ENCODE results near the gene ZNF32.
"Not testable (repeated sequence)": the region's sequence is repeated elsewhere in the genome, so short reads cannot be mapped to it uniquely, and the experiment has no call there.

The ZNF32 gene

DNA sequence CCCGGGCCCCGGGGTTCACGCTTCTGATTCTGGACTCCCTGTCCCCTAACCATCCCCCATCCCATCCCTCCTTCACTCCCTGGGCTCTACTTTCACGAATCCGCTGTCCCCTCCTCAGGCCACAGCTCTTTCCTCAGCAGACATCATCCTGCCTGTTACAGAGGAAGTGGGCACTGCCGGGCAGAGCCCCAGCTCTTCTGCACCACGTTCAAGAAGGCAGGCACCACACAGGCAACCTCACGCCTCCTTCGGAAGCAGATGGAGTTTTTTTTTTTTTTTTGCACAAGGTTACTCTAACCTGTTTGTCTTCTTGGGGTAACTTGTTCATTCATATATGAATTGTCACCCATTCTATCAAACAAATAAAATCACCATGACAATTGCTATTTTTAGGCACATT lies 17.9 kb upstream of the ZNF32 start:
- WGBS: 95% methylated on average over 9 of the region's 9 CpGs
- Histone ChIP-seq H3K36me3 (ENCODE audit: insufficient read depth, low read length) (no peaks in the 10 kb centered on the region), H3K27me3 (ENCODE audit: insufficient read depth, low read length) (0 out of 2 replicates have a peak, but pooled peaks cover 4% of the 10 kb centered on the region)

DNA sequence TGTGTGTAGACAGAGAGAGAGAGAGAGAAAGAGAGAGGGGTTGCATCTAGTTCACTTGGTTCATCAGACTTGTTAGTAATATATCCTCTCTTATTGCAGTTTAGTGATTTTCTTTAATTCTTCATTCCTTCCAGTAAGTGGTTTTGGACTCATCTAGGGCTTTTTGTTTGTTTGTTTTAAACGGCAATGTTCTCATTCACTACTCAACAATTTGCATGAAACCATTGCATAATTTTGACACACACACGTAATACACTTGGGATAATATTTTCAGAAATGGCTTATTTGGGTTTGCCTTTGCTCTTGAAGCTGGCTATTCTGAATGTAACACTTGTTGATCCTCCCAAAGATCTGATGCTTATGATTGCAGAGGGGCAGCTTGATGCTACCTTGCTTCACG lies 16.4 kb upstream of the ZNF32 start:
- 100% methylated on average over 1 of the region's 3 CpGs for WGBS

More for the DNA sequence above, 17.9 kb upstream of the ZNF32 start:
- Histone ChIP-seq H3K27ac (ENCODE audit: low read depth, low read length) (no peak overlapping the region), H3K4me1 (ENCODE audit: insufficient read depth, low read length) (no peaks in the 10 kb centered on the region), H3K9me3 (ENCODE audit: insufficient read depth, low read depth, low read length) (no peaks in the 10 kb centered on the region), H3K9ac (ENCODE audit: low read depth, low read length) (no peak overlapping the region), H3K4me3 (ENCODE audit: low read length) (no peak overlapping the region)

DNA sequence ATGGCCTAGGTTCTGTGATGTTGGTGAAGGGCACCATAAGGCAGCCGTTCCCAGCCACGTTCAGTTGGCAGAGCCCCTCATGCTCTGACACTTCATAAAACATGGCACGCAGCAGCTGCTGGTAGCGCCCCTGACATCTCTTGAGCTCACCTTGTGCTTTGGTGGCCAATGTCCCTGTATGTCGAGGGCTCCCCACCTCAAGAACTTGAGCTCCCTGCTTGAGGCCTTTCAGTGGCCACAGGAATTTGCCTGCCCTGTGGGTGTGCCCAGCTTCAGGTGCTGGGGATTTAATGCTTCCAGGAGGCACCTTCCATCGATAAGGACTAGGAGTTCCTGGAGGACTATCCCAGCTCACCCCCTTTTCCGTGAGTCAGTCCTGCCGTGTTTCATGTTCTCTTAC lies 9.5 kb upstream of the ZNF32 start:
- Histone ChIP-seq H3K27me3 (ENCODE audit: insufficient read depth, low read length) (no peaks in the 10 kb centered on the region), H3K27ac (ENCODE audit: low read depth, low read length) (no peak overlapping the region), H3K4me1 (ENCODE audit: insufficient read depth, low read length) (no peaks in the 10 kb centered on the region), H3K9ac (ENCODE audit: low read depth, low read length) (no peak overlapping the region), H3K9me3 (ENCODE audit: insufficient read depth, low read depth, low read length) (no peaks in the 10 kb centered on the region), H3K36me3 (ENCODE audit: insufficient read depth, low read length) (no peaks in the 10 kb centered on the region), H3K4me3 (ENCODE audit: low read length) (no peak overlapping the region)
- WGBS: 93% methylated on average over 8 of the region's 8 CpGs

More for the DNA sequence above, 16.4 kb upstream of the ZNF32 start:
- Histone ChIP-seq H3K4me3 (ENCODE audit: low read length) (no peak overlapping the region), H3K36me3 (ENCODE audit: insufficient read depth, low read length) (no peaks in the 10 kb centered on the region), H3K27me3 (ENCODE audit: insufficient read depth, low read length) (no peaks in the 10 kb centered on the region), H3K4me1 (ENCODE audit: insufficient read depth, low read length) (no peaks in the 10 kb centered on the region), H3K27ac (ENCODE audit: low read depth, low read length) (no peak overlapping the region), H3K9ac (ENCODE audit: low read depth, low read length) (no peak overlapping the region), H3K9me3 (ENCODE audit: insufficient read depth, low read depth, low read length) (no peaks in the 10 kb centered on the region)

DNA sequence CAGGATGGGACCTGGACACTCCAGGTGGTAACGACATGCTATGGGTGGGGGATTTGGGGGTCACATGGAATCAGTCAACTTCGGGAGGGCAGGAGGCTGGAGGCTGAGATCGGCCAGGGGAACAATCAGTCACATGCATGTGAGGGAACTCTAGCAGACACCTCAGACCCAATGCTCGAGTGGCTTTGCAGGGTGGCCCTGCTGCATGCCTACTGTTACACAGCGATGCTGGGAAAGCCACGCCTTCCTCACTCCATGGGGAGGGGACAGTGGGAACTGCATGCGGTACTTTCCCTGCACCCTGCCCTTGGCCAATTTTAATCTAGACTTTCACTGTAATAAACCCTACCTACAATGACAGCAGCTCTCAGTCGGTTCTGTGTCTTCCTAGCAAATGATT lies 6.6 kb upstream of the ZNF32 start:
- peaks cover 6% of the 10 kb centered on the region for H3K27me3 ChIP-seq (ENCODE audit: insufficient read depth, low read length)
- WGBS: 84% methylated on average over 8 of the region's 8 CpGs
- H3K4me1 ChIP-seq (ENCODE audit: insufficient read depth, low read length): no peaks in the 10 kb centered on the region
- H3K36me3 ChIP-seq (ENCODE audit: insufficient read depth, low read length): no peaks in the 10 kb centered on the region
- no peaks in the 10 kb centered on the region for H3K9me3 ChIP-seq (ENCODE audit: insufficient read depth, low read depth, low read length)
- H3K9ac ChIP-seq (ENCODE audit: low read depth, low read length): no peak overlapping the region
- H3K4me3 ChIP-seq (ENCODE audit: low read length): no peak overlapping the region
- H3K27ac ChIP-seq (ENCODE audit: low read depth, low read length): no peak overlapping the region

DNA sequence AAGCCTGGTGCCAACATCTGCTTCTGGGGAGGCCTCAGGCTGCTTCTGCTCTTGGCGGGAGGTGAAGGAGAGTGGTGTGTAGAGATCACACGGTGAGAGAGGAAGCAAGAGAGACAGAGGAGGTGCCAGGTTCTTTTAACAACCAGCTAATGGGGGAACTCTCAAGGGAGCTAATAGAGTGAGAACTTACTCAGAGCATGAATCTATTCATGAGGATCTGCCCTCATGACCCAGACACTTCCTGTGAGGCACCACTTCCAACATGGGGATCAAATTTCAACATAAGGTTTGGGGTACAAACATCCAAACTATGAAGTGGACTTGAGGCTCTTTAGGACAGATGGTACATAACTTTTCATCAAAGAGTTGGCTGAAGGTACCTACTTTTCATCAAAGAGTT lies 5.1 kb upstream of the ZNF32 start:
- Histone ChIP-seq H3K4me3 (ENCODE audit: low read length) (no peak overlapping the region), H3K9ac (ENCODE audit: low read depth, low read length) (no peak overlapping the region), H3K36me3 (ENCODE audit: insufficient read depth, low read length) (no peaks in the 10 kb centered on the region), H3K9me3 (ENCODE audit: insufficient read depth, low read depth, low read length) (no peaks in the 10 kb centered on the region), H3K27me3 (ENCODE audit: insufficient read depth, low read length) (peaks cover 21% of the 10 kb centered on the region), H3K27ac (ENCODE audit: low read depth, low read length) (no peak overlapping the region), H3K4me1 (ENCODE audit: insufficient read depth, low read length) (no peaks in the 10 kb centered on the region)
- 62% methylated on average over 2 of the region's 2 CpGs for WGBS

DNA sequence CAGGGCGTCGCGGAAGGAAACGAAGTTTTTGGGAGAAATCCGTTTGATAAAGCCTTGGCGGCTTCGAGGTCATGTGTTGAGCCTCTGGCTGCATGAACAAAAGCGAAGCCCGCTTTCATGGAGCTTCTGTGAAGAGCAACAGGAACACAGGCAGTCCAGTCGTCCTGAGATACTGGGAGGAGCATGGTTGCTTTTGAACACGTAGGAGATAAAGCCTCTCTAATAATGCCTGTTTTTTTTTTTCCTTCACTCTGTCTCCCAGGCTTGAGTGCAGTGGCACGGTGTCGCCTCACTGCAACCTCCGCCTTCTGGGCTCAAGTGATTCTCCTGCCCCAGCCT lies 473 bp upstream of the ZNF32 start:
- Histone ChIP-seq H3K27me3 (ENCODE audit: insufficient read depth, low read length) (peaks cover 27% of the 10 kb centered on the region), H3K4me1 (ENCODE audit: insufficient read depth, low read length) (peaks cover 4% of the 10 kb centered on the region; the same call in 1 of the 2 replicates), H3K4me3 (ENCODE audit: low read length) (peak overlapping the region; percentile 67), H3K9ac (ENCODE audit: low read depth, low read length) (peak overlapping the region; percentile 52), H3K36me3 (ENCODE audit: insufficient read depth, low read length) (peaks cover 31% of the 10 kb centered on the region), H3K27ac (ENCODE audit: low read depth, low read length) (no peak overlapping the region), H3K9me3 (ENCODE audit: insufficient read depth, low read depth, low read length) (peaks cover 35% of the 10 kb centered on the region)
- 34% methylated on average over 14 of the region's 14 CpGs for WGBS

DNA sequence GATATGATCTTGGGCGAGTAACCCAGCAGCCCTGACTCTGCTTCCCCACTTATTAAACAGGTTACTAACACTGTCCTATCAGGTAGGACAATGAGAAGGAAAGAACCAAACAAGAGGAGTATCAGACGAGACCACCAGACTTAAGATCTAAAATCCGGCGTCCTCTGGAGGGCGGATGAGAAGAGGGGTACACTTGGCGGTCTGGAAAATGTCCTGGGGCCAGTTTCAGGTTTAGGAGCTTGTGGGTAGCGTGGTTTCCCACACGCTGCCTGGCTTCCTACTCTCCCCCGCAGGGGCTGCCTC lies 635 bp downstream of the ZNF32 start:
- Histone ChIP-seq H3K4me1 (ENCODE audit: insufficient read depth, low read length) (peaks cover 4% of the 10 kb centered on the region; the same call in 1 of the 2 replicates), H3K36me3 (ENCODE audit: insufficient read depth, low read length) (peaks cover 42% of the 10 kb centered on the region), H3K9me3 (ENCODE audit: insufficient read depth, low read depth, low read length) (peaks cover 46% of the 10 kb centered on the region), H3K4me3 (ENCODE audit: low read length) (peak overlapping the region; percentile 67), H3K27me3 (ENCODE audit: insufficient read depth, low read length) (peaks cover 27% of the 10 kb centered on the region), H3K9ac (ENCODE audit: low read depth, low read length) (peak overlapping the region; percentile 86), H3K27ac (ENCODE audit: low read depth, low read length) (no peak overlapping the region)
- 45% methylated on average over 9 of the region's 9 CpGs for WGBS

DNA sequence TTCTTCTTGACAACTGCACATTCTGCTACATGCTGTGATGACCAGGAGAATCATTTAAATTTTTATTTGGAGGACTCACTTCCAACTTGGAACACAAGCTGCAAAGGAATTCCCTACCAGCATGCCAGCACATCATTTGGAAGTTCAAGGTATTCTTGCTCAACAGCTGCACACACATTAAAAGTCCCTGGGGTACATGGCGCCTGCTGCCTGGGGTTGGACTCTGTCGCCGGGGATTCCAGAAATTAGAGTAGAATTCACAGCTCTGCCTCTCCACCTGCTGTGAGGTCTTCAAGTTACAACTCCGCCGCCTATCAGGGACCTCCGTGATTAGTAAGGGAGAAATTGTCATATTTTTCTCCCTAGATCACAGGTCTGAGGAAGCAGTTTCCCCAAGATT lies 1.1 kb downstream of the ZNF32 start:
- H3K4me3 ChIP-seq (ENCODE audit: low read length): peak overlapping the region; percentile 67
- 92% methylated on average over 3 of the region's 6 CpGs for WGBS
- peaks cover 47% of the 10 kb centered on the region for H3K36me3 ChIP-seq (ENCODE audit: insufficient read depth, low read length)
- H3K9ac ChIP-seq (ENCODE audit: low read depth, low read length): no peak overlapping the region
- peaks cover 27% of the 10 kb centered on the region for H3K27me3 ChIP-seq (ENCODE audit: insufficient read depth, low read length)
- no peak overlapping the region for H3K27ac ChIP-seq (ENCODE audit: low read depth, low read length)
- peaks cover 4% of the 10 kb centered on the region; the same call in 1 of the 2 replicates for H3K4me1 ChIP-seq (ENCODE audit: insufficient read depth, low read length)
- peaks cover 51% of the 10 kb centered on the region for H3K9me3 ChIP-seq (ENCODE audit: insufficient read depth, low read depth, low read length)

DNA sequence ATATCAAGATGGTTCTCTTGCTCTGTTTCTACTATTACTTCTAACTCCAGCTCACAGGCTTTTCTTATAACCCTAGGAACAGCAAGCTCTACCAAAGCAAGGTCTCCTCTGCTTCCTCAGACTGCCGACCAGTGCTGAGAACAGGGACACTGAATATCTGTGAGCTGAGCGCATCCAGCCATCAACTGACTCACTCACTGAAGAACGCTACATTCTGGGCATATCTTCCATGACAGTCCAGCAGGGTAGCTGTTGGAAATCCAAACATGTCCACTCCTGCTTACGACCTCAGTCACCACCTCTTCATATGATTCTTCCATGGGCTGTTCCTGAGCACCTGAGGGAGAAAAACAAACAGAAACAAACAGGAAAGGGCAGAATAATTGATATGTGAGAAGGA lies 2.8 kb downstream of the ZNF32 start:
- WGBS: 97% methylated on average over 4 of the region's 4 CpGs
- H3K4me3 ChIP-seq (ENCODE audit: low read length): no peak overlapping the region
- H3K36me3 ChIP-seq (ENCODE audit: insufficient read depth, low read length): peaks cover 50% of the 10 kb centered on the region
- peaks cover 4% of the 10 kb centered on the region; the same call in 1 of the 2 replicates for H3K4me1 ChIP-seq (ENCODE audit: insufficient read depth, low read length)
- H3K9ac ChIP-seq (ENCODE audit: low read depth, low read length): no peak overlapping the region
- peaks cover 24% of the 10 kb centered on the region for H3K27me3 ChIP-seq (ENCODE audit: insufficient read depth, low read length)
- H3K9me3 ChIP-seq (ENCODE audit: insufficient read depth, low read depth, low read length): peaks cover 65% of the 10 kb centered on the region
- no peak overlapping the region for H3K27ac ChIP-seq (ENCODE audit: low read depth, low read length)

DNA sequence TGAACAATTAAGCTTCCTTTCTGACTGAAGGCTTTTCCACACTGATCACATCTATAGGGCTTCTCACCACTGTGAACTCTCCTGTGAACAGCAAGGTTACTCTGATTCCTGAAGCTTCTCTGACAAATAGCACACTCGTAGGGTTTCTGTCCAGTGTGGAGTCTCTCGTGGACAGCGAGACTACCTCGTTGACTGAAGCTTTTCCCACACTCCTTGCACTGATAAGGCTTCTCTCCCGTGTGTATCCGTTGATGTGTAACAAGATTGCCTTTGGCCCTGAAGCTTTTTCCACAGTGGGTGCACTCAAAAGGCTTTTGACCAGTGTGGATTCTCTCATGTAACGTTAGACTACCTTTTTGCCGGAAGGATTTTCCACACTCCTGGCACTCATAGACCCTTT lies 4.4 kb downstream of the ZNF32 start:
- Histone ChIP-seq H3K27ac (ENCODE audit: low read depth, low read length) (no peak overlapping the region), H3K4me3 (ENCODE audit: low read length) (0 out of 2 replicates have a peak overlapping the region, but pooled peaks have one; percentile 13), H3K36me3 (ENCODE audit: insufficient read depth, low read length) (peaks cover 50% of the 10 kb centered on the region), H3K9me3 (ENCODE audit: insufficient read depth, low read depth, low read length) (peaks cover 65% of the 10 kb centered on the region), H3K4me1 (ENCODE audit: insufficient read depth, low read length) (peaks cover 4% of the 10 kb centered on the region; the same call in 1 of the 2 replicates), H3K27me3 (ENCODE audit: insufficient read depth, low read length) (peaks cover 10% of the 10 kb centered on the region), H3K9ac (ENCODE audit: low read depth, low read length) (no peak overlapping the region)
- 96% methylated on average over 8 of the region's 8 CpGs for WGBS

DNA sequence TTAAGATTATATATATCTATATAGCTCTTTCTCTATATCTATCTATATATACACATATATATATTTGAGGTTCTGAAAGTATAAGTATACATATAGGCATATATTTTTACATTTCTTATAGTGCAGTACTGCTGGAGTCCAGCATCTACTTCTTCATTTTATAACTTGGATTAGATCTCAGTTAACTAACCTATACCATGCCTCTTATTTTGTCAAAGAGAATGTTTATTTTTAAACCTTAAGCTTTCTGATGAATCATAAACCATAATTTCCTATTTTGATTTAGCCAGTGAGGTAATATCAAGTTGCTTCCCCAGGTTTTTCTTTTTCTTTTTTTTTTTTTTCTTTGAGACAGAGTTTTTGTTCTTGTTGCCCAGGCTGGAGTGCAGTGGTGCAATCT lies 8.1 kb downstream of the ZNF32 start:
- H3K9ac ChIP-seq (ENCODE audit: low read depth, low read length): no peak overlapping the region
- no peaks in the 10 kb centered on the region for H3K27me3 ChIP-seq (ENCODE audit: insufficient read depth, low read length)
- peaks cover 34% of the 10 kb centered on the region for H3K36me3 ChIP-seq (ENCODE audit: insufficient read depth, low read length)
- H3K4me3 ChIP-seq (ENCODE audit: low read length): no peak overlapping the region
- no peak overlapping the region for H3K27ac ChIP-seq (ENCODE audit: low read depth, low read length)
- no peaks in the 10 kb centered on the region for H3K4me1 ChIP-seq (ENCODE audit: insufficient read depth, low read length)
- peaks cover 52% of the 10 kb centered on the region for H3K9me3 ChIP-seq (ENCODE audit: insufficient read depth, low read depth, low read length)

DNA sequence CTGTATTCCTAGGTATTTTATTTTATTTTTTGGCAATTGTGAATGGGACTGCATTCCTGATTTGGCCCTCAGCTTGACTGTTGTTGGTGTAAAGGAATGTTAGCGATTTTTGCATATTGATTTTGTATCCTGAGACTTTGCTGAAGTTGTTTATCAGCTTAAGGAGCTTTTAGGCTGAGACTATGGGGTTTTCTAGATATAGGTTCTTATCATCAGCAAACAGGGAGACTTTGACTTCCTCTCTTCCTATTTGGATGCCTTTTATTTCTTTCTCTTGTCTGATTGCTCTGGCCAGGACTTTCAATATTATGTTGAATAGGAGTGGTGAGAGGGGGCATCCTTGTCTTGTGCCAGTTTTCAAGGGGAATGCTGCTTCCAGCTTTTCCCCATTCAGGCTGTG lies 12.9 kb downstream of the ZNF32 start:
- not testable (repeated sequence) for H3K4me3 ChIP-seq (ENCODE audit: low read length); H3K27ac ChIP-seq (ENCODE audit: low read depth, low read length); H3K27me3 ChIP-seq (ENCODE audit: insufficient read depth, low read length); H3K4me1 ChIP-seq (ENCODE audit: insufficient read depth, low read length); H3K9ac ChIP-seq (ENCODE audit: low read depth, low read length); H3K36me3 ChIP-seq (ENCODE audit: insufficient read depth, low read length)
- H3K9me3 ChIP-seq (ENCODE audit: insufficient read depth, low read depth, low read length): peaks cover 13% of the 10 kb centered on the region
- 62% methylated on average over 1 of the region's 1 CpG for WGBS
